ENCODE results near the gene MRPL21.

The MRPL21 gene

GRCh38 chr11:68938816-68939582, 35.4 kb upstream of the MRPL21 start:
- H3K4me1 Mint-ChIP-seq (ENCODE audit: low read depth): no peaks in the 10 kb centered on the region
- no peak overlapping the region for H3K27ac Mint-ChIP-seq
- no peaks in the 10 kb centered on the region for H3K36me3 Mint-ChIP-seq (ENCODE audit: low read depth)
- no peaks in the 10 kb centered on the region for H3K9me3 Mint-ChIP-seq
- no peaks in the 10 kb centered on the region for H3K27me3 Mint-ChIP-seq
- no peak overlapping the region for H3K4me3 Mint-ChIP-seq

GRCh38 chr11:68938088-68938487, 34.5 kb upstream of the MRPL21 start:
- no peaks in the 10 kb centered on the region for H3K9me3 Mint-ChIP-seq
- no peak overlapping the region for H3K27ac Mint-ChIP-seq
- no peaks in the 10 kb centered on the region for H3K36me3 Mint-ChIP-seq (ENCODE audit: low read depth)

GRCh38 chr11:68936676-68937620, 33.3 kb upstream of the MRPL21 start:
- no peaks in the 10 kb centered on the region for H3K9me3 Mint-ChIP-seq
- no peaks in the 10 kb centered on the region for H3K27me3 Mint-ChIP-seq
- H3K36me3 Mint-ChIP-seq (ENCODE audit: low read depth): peaks cover 3% of the 10 kb centered on the region
- H3K27ac Mint-ChIP-seq: no peak overlapping the region
- no peaks in the 10 kb centered on the region for H3K4me1 Mint-ChIP-seq (ENCODE audit: low read depth)
- H3K4me3 Mint-ChIP-seq: no peak overlapping the region

More at GRCh38 chr11:68938088-68938487, 34.5 kb upstream of the MRPL21 start:
- no peak overlapping the region for H3K4me3 Mint-ChIP-seq
- no peaks in the 10 kb centered on the region for H3K27me3 Mint-ChIP-seq
- no peaks in the 10 kb centered on the region for H3K4me1 Mint-ChIP-seq (ENCODE audit: low read depth)

GRCh38 chr11:68936358-68936636, 32.7 kb upstream of the MRPL21 start:
- Mint-ChIP-seq H3K9me3 (no peaks in the 10 kb centered on the region), H3K27ac (no peak overlapping the region), H3K4me3 (no peak overlapping the region), H3K4me1 (ENCODE audit: low read depth) (no peaks in the 10 kb centered on the region), H3K36me3 (ENCODE audit: low read depth) (peaks cover 8% of the 10 kb centered on the region), H3K27me3 (no peaks in the 10 kb centered on the region)

GRCh38 chr11:68935516-68936357, 32.1 kb upstream of the MRPL21 start:
- Mint-ChIP-seq H3K36me3 (ENCODE audit: low read depth) (peaks cover 8% of the 10 kb centered on the region), H3K27ac (no peak overlapping the region), H3K4me3 (no peak overlapping the region), H3K4me1 (ENCODE audit: low read depth) (no peaks in the 10 kb centered on the region), H3K27me3 (no peaks in the 10 kb centered on the region), H3K9me3 (no peaks in the 10 kb centered on the region)

GRCh38 chr11:68935066-68935465, 31.4 kb upstream of the MRPL21 start:
- no peak overlapping the region for H3K4me3 Mint-ChIP-seq
- no peak overlapping the region for H3K27ac Mint-ChIP-seq
- H3K4me1 Mint-ChIP-seq (ENCODE audit: low read depth): no peaks in the 10 kb centered on the region
- H3K36me3 Mint-ChIP-seq (ENCODE audit: low read depth): peaks cover 14% of the 10 kb centered on the region
- no peaks in the 10 kb centered on the region for H3K9me3 Mint-ChIP-seq
- H3K27me3 Mint-ChIP-seq: no peaks in the 10 kb centered on the region

GRCh38 chr11:68934666-68935065, 31.0 kb upstream of the MRPL21 start:
- H3K4me1 Mint-ChIP-seq (ENCODE audit: low read depth): no peaks in the 10 kb centered on the region
- H3K27ac Mint-ChIP-seq: no peak overlapping the region

GRCh38 chr11:68934321-68934645, 30.7 kb upstream of the MRPL21 start:
- Mint-ChIP-seq H3K4me3 (no peak overlapping the region), H3K27me3 (no peaks in the 10 kb centered on the region), H3K36me3 (ENCODE audit: low read depth) (peaks cover 22% of the 10 kb centered on the region), H3K4me1 (ENCODE audit: low read depth) (no peaks in the 10 kb centered on the region), H3K27ac (no peak overlapping the region), H3K9me3 (no peaks in the 10 kb centered on the region)

More at GRCh38 chr11:68934666-68935065, 31.0 kb upstream of the MRPL21 start:
- H3K27me3 Mint-ChIP-seq: no peaks in the 10 kb centered on the region
- H3K4me3 Mint-ChIP-seq: no peak overlapping the region
- H3K36me3 Mint-ChIP-seq (ENCODE audit: low read depth): peaks cover 18% of the 10 kb centered on the region
- H3K9me3 Mint-ChIP-seq: no peaks in the 10 kb centered on the region

- Mint-ChIP-seq H3K27me3 (no peaks in the 10 kb centered on the region), H3K9me3 (no peaks in the 10 kb centered on the region), H3K4me3 (no peak overlapping the region), H3K27ac (no peak overlapping the region), H3K4me1 (ENCODE audit: low read depth) (no peaks in the 10 kb centered on the region), H3K36me3 (ENCODE audit: low read depth) (peaks cover 27% of the 10 kb centered on the region)
Observed at GRCh38 chr11:68933605-68934320, 30.1 kb upstream of the MRPL21 start.

- Mint-ChIP-seq H3K4me1 (ENCODE audit: low read depth) (no peaks in the 10 kb centered on the region), H3K27ac (no peak overlapping the region), H3K9me3 (no peaks in the 10 kb centered on the region), H3K36me3 (ENCODE audit: low read depth) (peaks cover 30% of the 10 kb centered on the region), H3K4me3 (no peak overlapping the region), H3K27me3 (no peaks in the 10 kb centered on the region)
Observed at GRCh38 chr11:68932933-68933577, 29.4 kb upstream of the MRPL21 start.

- Mint-ChIP-seq H3K4me3 (no peak overlapping the region), H3K27ac (no peak overlapping the region), H3K27me3 (no peaks in the 10 kb centered on the region), H3K36me3 (ENCODE audit: low read depth) (peaks cover 33% of the 10 kb centered on the region), H3K4me1 (ENCODE audit: low read depth) (no peaks in the 10 kb centered on the region), H3K9me3 (no peaks in the 10 kb centered on the region)
Observed at GRCh38 chr11:68932358-68932757, 28.7 kb upstream of the MRPL21 start.

GRCh38 chr11:68931911-68932310, 28.3 kb upstream of the MRPL21 start:
- Mint-ChIP-seq H3K9me3 (no peaks in the 10 kb centered on the region), H3K27ac (no peak overlapping the region), H3K4me1 (ENCODE audit: low read depth) (no peaks in the 10 kb centered on the region), H3K36me3 (ENCODE audit: low read depth) (peaks cover 38% of the 10 kb centered on the region), H3K4me3 (no peak overlapping the region), H3K27me3 (no peaks in the 10 kb centered on the region)

GRCh38 chr11:68930991-68931855, 27.6 kb upstream of the MRPL21 start:
- Mint-ChIP-seq H3K27me3 (no peaks in the 10 kb centered on the region), H3K4me1 (ENCODE audit: low read depth) (no peaks in the 10 kb centered on the region), H3K9me3 (no peaks in the 10 kb centered on the region), H3K36me3 (ENCODE audit: low read depth) (peaks cover 45% of the 10 kb centered on the region), H3K27ac (peak overlapping the region; percentile 11), H3K4me3 (no peak overlapping the region)
